Effector CD8-positive, alpha-beta T cell (primary cell): Measurements from ENCODE around the gene JPH3.

Experiments used
- DNase-seq: peaks from one replicate; lab custom pipeline; 2025; lab: John Stamatoyannopoulos, UW

Gene JPH3

GRCh38 chr16:87601401-87601981 is 817 bp upstream of the JPH3 start:
- no peak for DNase-seq

- no peak for DNase-seq
Observed at GRCh38 chr16:87602821-87603683, 744 bp downstream of the JPH3 start.

DNA sequence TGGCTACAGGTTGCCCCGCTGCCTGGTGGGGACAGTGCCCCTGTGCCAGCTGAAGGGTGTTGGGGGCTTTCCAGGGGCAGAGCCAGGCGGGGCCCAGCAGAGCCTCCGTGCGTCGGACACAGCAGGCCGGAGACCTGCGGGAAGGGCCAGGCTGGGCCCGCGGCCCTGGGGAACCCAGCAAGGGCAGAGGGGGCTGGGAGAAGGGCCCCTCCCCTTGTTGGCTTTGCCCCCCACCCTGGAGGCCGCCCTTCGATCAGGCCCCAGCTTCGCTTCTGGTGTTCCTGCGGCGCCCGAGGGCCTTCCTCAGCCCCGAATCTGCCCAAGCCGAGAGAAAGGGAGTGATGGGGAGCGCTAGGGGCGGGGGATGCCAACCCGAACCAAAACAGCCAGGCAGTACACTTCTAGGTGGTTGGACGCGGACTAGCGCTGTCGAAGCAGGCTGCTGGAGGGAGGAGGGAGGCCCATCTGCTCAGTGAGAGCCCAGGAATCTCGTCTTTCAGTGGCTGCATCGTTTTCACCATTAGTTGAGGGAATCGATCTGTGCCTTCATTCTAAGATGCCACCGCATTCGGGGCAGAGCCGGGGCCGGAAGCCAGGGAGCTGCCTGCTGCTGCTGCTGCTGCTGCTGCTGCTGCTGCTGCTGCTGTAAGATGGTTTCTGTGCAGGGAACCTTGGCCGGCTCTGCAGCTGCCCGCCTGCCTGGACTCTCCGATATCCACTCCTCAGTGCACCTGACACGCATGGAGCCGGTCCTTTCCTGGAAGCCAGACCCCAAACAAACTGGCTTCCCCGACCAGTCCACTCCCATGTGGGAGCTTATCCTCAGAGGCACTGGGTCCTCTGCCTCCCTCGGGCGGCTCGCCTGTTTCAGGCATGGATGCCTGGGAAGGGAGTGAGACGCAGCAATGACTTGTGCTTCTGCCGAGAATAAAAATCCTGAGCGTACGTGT is 1.7 kb downstream of the JPH3 start:
- DNase-seq = no peak

DNA sequence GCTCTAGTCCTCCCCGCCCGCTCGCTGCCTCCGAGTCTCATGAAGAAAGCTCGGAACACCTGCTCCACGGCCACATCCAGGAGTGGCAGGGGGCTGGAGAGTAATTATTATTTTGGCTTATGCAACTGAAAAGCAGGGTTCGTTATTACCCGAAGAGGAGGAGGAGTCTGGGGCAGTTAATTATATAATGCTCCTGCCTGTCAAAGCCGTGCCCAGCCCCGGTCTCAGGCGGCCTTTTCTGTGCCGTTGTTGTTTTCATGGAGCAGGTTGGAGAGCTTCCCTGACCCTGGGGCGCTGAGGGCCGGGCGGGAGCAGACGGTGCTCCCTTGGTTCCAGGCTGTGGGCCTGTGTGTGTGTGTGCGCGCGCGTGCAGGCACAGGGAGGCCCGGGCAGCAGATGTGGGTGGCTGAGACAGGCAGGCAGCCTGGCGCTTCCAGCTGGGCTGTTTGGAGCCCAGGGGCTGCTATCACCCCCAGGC is 2.4 kb downstream of the JPH3 start:
- no peak for DNase-seq

- DNase-seq = no peak
Observed at GRCh38 chr16:87607223-87607622, 4.9 kb downstream of the JPH3 start.

DNA sequence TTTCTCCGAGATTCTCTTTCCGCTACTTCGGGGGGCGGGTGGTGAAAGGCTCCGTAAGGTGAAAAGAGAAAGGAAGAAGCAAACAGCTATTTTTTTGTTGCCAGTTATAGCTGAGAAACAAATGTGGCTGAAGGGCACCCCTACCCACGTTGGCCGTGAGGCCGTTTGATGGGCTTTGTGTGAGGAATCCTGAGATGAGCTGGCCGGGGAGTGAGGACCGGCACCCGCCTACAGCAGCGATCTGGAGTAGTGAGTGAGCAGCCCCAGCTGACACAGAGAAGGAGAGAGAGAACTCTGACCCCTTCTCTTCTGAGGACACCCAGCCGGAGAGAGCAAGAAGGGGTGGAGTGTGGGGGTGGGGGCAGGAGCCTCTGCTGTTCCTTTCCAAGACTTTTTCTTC is 5.6 kb downstream of the JPH3 start:
- no peak for DNase-seq

DNA sequence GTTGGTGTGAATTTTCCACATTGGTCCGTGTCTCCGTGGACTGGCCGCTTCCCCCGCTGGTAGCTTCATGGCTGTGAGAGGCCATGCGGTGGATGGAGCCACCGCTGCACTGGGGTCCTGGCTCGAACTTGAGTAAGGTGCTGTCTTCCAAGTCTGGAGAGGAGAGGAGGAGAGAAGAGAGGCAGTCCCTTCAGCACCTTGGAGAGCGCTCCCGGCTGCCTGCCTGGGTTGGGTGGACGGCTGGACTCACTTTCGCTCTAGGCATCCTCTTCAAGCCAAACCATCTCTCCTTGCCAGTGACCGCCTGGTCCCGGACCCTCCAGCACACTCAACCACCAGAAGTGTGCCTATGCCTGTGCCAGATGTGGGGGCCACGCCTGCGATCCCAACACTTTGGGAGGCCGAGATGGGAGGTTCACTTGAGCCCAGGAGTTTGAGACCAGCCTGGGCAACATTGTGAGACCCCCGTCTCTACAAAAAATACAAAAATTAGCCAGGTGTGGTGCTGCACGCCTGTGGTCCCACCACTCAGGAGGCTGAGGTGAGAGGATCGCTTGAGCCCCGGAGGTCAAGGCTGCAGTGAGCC is 6.2 kb downstream of the JPH3 start:
- DNase-seq = no peak

GRCh38 chr16:87610026-87610425 is 7.7 kb downstream of the JPH3 start:
- DNase-seq = no peak

GRCh38 chr16:87611456-87611855 is 9.1 kb downstream of the JPH3 start:
- no peak for DNase-seq

- no peak for DNase-seq
Observed at GRCh38 chr16:87613961-87614360, 11.7 kb downstream of the JPH3 start.

DNA sequence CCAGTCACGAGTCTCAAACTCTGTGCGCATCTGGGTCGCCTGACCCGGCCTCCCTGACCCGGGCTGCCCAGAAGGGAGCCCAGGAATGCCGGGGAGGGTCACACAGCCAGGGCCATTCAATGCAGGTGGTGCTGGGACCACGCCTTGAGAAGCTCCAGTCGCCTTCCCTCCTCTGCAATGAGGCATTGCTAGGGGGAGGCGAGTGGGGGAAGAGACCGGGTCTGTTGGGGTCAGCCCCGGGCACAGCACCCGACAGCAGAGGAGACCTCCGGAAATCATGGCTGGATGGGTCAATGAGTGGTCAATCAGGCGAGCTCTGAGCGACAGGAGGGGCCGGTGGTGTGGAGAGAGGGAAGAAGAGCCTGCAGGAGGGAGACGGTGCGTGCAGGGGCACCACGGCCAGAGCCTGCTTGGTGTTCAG is 13.3 kb downstream of the JPH3 start:
- no peak for DNase-seq

- DNase-seq = no peak
Observed at GRCh38 chr16:87616556-87616955, 14.2 kb downstream of the JPH3 start.

- no peak for DNase-seq
Observed at GRCh38 chr16:87618216-87618615, 15.9 kb downstream of the JPH3 start.

DNA sequence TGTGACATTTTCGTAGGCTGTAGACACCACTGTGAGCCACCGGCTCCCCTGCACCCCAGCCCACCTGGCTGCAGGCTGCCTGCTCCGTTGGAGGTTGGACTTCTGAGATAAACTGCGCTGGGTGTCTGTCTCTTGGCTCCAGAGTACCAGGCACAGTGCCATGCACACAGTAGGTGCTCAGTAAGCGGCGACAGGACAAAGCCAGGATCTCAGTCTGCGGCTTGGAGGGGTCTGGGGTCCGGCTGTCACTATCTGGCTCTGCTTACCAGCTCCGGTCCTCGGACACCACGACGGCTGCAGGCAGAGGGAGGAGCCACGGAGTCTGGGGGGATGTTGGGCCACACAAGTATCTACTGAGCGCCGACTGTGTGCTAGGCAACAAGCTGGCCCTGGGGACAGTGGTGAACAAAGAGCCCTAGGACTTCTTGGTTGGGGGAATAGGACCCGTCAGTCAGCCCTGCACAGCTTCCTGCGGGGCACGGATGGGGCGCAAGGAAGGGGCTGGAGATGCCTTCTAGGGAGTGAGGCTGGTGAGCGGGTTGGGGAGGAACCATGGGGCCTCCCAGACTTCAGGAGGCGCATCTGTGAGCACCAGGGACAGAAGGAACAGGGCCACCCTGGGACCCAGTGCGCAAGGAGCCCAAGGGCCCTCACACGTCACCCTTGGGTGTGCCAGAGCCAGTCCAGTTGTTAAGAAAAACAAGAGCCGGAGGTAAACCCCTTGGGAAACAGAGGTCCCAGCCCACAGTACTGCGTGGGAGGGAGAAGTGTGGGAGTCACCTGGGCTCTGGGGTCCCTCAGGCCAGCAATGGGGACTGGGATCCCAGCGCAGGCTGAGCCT is 17.3 kb downstream of the JPH3 start:
- DNase-seq = no peak

DNA sequence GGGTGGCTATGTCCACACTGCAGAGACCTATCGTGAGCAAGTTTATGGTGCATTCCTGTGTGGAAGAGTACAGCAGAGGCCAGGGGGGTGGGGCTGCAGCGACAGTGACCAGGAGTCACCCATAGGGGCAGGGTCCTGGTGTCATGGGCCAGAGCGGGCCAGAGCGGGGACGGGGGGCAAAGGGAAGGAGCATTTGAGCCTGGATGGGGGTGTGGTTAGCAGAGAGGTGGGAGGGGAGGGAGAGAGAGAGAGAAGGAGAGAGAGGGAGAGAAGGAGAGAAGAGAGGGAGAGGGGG is 17.8 kb downstream of the JPH3 start:
- no peak for DNase-seq

DNA sequence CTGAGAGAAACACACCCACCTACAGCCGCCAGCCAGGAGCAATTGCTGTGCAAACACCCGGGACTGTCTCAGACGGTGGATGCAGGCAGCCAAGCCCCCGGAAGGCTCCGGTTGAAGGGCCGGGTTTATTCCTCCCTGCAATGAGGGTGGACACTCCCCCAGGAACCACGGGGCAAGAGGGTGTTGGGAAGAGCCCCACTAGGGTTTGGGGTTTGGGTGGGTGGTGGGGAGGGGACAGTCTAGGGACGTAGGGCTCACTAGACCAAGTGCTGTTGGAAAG is 19.2 kb downstream of the JPH3 start:
- no peak for DNase-seq

GRCh38 chr16:87621976-87622713 is 19.8 kb downstream of the JPH3 start:
- no peak for DNase-seq

DNA sequence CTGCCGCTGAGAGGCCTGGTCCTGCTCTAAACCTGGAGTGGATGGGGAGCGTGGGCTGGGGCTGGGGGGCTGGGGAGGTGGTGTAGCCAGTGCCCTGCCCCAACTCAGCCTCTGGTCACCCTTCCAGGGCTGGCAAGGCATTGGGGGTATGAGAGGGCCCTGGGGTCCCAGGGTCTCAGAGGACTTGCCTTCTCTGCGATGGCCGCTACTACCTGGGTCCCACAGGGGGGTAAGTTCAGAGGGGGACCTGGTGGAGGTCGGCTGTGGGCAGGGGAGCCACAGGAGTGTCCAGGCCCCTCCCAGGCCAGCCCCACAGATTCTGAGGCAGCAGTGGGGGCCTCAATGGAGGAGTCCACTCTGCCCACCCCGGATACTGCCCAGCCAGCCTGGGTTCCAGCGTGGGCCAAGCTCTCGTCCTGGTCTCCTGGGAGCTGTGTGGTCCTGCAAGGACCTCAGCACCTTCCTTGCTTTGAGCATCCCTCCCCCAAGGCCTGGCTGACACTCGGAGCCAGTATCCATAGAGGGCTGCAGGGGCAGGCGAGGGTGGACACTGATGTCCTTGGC is 20.5 kb downstream of the JPH3 start:
- DNase-seq = no peak

- DNase-seq = no peak
Observed at GRCh38 chr16:87625241-87625797, 23.0 kb downstream of the JPH3 start.

DNA sequence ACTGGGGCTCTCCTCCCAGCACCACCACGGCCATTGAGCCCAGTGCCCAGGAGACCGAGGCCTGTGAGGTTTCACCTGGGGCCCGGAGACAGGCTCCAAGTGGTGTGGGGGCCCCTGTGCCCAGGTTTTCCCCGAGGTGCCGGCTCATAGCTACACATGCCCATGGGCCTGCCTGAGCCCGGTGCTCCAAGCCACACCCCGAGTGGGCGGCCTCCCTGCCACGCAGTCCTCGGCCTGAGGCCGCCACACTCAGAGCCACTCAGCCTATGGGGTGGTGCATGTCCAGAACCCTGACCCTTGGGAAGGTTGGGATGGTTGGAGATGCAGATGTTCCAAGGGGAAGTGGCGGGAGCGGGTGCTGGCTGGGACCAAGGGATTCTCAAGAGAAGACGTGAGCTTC is 24.1 kb downstream of the JPH3 start:
- DNase-seq = no peak
